GM18499 (cell line): Measurements from ENCODE around the gene TXNDC16.

Source experiments
- ATAC-seq: cut with Tn5 transposase; IDR thresholded peaks from one replicate; pipeline ENCODE4 v1.9.1; 2021; ENCODE audit warnings: moderate number of reproducible peaks; ENCODE audit not compliant: insufficient read depth, unreplicated experiment

Gene TXNDC16

GRCh38 chr14:52458721-52459085, 93.6 kb downstream of the TXNDC16 start:
- ATAC-seq: no peak

GRCh38 chr14:52457411-52457810, 94.9 kb downstream of the TXNDC16 start:
- no peak for ATAC-seq

GRCh38 chr14:52455291-52456088, 96.8 kb downstream of the TXNDC16 start:
- no peak for ATAC-seq

- no peak for ATAC-seq
These were observed 105.1 kb downstream of the TXNDC16 start for GRCh38 chr14:52447236-52447635.

- ATAC-seq: no peak
These were observed 106.0 kb downstream of the TXNDC16 start for GRCh38 chr14:52446355-52446754.

- no peak for ATAC-seq
These were observed 108.8 kb downstream of the TXNDC16 start for GRCh38 chr14:52443506-52443905.

GRCh38 chr14:52442602-52443001, 109.7 kb downstream of the TXNDC16 start:
- no peak for ATAC-seq

GRCh38 chr14:52442166-52442565, 110.1 kb downstream of the TXNDC16 start:
- no peak for ATAC-seq

- no peak for ATAC-seq
These were observed 112.8 kb downstream of the TXNDC16 start for GRCh38 chr14:52439476-52439875.

- no peak for ATAC-seq
These were observed 117.3 kb downstream of the TXNDC16 start for GRCh38 chr14:52434955-52435354.

GRCh38 chr14:52430474-52430873, 121.8 kb downstream of the TXNDC16 start:
- no peak for ATAC-seq

GRCh38 chr14:52429451-52429850, 122.9 kb downstream of the TXNDC16 start:
- no peak for ATAC-seq

GRCh38 chr14:52427460-52427859, 124.8 kb downstream of the TXNDC16 start:
- ATAC-seq: no peak

GRCh38 chr14:52422650-52423356, 129.5 kb downstream of the TXNDC16 start:
- no peak for ATAC-seq

- no peak for ATAC-seq
These were observed 135.2 kb downstream of the TXNDC16 start for GRCh38 chr14:52417139-52417538.

GRCh38 chr14:52413729-52414408, 138.4 kb downstream of the TXNDC16 start:
- no peak for ATAC-seq

- ATAC-seq: no peak
These were observed 139.9 kb downstream of the TXNDC16 start for GRCh38 chr14:52412426-52412825.

- no peak for ATAC-seq
These were observed 147.0 kb downstream of the TXNDC16 start for GRCh38 chr14:52405314-52405713.

- no peak for ATAC-seq
These were observed 149.3 kb downstream of the TXNDC16 start for GRCh38 chr14:52402812-52403526.

GRCh38 chr14:52400846-52401245, 151.5 kb downstream of the TXNDC16 start:
- no peak for ATAC-seq
